Peyer's patch (tissue), 4 donors: Measurements from ENCODE around the gene GIGYF2.

ENCODE experiments used
- CTCF ChIP-seq, 6 experiments: fragments of 450-650 bp in 4 of 6; fragments of 200-600 bp in 2 of 6; sonication (generic) in 1 of 6; IDR thresholded peaks; one replicate each; pipeline ENCODE4 v1.5.1; 2017 to 2019; ENCODE audit warnings: antibody characterized with exemption in 6 of 6, mild to moderate bottlenecking in 3 of 6, moderate library complexity in 1 of 6
- POLR2A ChIP-seq, 2 donors: fragments of 450-650 bp; IDR thresholded peaks; one replicate each; pipeline ENCODE4 v1.5.1; 2017; ENCODE audit warnings: antibody characterized with exemption in 2 of 2, mild to moderate bottlenecking in 2 of 2, moderate library complexity in 2 of 2

- TF ChIP-seq POLR2A (IDR thresholded peaks at IDR 0.05) = no peak
- TF ChIP-seq CTCF (IDR thresholded peaks at IDR 0.05) = no peak
Observed at GRCh38 chr2:232713505-232713904, 16.4 kb downstream of the GIGYF2 start.
